Measurements from ENCODE around the gene MPPED1.

Gene MPPED1

DNA sequence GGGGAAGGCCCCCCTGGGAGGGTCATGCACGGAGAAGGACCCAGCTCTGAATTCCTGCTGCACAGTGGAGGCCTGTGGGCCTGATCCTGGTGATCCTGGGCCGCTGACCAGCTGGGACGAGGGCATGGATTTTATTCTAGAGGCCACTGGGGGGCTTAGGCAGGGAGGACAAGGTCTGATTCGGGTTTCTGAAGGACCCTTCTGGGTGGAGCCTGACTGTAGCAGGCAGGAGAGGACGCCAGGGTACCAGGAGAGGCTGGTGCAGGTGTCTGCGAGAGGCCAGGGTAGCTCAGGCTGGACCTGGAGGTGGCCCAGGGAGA is 31.3 kb downstream of the MPPED1 start:
- Histone ChIP-seq H3K27ac (ENCODE audit: low read depth, low read length) (no peak overlapping the region), H3K36me3 (ENCODE audit: low read length) (no peaks in the 10 kb centered on the region), H3F3A (ENCODE audit: insufficient read depth) (no peaks in the 10 kb centered on the region), H4K20me1 (ENCODE audit: low read depth, low read length) (no peaks in the 10 kb centered on the region), H3K9ac (ENCODE audit: low read length) (no peak overlapping the region), H3K27me3 (ENCODE audit: low read length) (no peaks in the 10 kb centered on the region), H3K9me3 (ENCODE audit: insufficient read depth, low read length) (no peaks in the 10 kb centered on the region), H3K9me2 (replicated peaks; ENCODE audit: insufficient read depth, low read length) (no peaks in the 10 kb centered on the region), H2AFZ (ENCODE audit: low read depth, low read length, severe bottlenecking) (no peak overlapping the region), H3K79me2 (ENCODE audit: insufficient read depth, low read length) (no peaks in the 10 kb centered on the region), H3K4me2 (ENCODE audit: low read depth, low read length, poor library complexity, severe bottlenecking) (no peak overlapping the region), H3K4me3 (ENCODE audit: insufficient read depth, low read length, poor library complexity, severe bottlenecking) (no peak overlapping the region)
- TF ChIP-seq EZH2phosphoT487 (conservative IDR thresholded peaks at IDR 0.05; ENCODE audit: low read length), result no peak
- TF ChIP-seq, protein P1, sequence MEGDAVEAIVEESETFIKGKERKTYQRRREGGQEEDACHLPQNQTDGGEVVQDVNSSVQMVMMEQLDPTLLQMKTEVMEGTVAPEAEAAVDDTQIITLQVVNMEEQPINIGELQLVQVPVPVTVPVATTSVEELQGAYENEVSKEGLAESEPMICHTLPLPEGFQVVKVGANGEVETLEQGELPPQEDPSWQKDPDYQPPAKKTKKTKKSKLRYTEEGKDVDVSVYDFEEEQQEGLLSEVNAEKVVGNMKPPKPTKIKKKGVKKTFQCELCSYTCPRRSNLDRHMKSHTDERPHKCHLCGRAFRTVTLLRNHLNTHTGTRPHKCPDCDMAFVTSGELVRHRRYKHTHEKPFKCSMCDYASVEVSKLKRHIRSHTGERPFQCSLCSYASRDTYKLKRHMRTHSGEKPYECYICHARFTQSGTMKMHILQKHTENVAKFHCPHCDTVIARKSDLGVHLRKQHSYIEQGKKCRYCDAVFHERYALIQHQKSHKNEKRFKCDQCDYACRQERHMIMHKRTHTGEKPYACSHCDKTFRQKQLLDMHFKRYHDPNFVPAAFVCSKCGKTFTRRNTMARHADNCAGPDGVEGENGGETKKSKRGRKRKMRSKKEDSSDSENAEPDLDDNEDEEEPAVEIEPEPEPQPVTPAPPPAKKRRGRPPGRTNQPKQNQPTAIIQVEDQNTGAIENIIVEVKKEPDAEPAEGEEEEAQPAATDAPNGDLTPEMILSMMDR (IDR thresholded peaks at IDR 0.05; ENCODE audit: insufficient read depth, low read length, poor library complexity, severe bottlenecking), result no peak

DNA sequence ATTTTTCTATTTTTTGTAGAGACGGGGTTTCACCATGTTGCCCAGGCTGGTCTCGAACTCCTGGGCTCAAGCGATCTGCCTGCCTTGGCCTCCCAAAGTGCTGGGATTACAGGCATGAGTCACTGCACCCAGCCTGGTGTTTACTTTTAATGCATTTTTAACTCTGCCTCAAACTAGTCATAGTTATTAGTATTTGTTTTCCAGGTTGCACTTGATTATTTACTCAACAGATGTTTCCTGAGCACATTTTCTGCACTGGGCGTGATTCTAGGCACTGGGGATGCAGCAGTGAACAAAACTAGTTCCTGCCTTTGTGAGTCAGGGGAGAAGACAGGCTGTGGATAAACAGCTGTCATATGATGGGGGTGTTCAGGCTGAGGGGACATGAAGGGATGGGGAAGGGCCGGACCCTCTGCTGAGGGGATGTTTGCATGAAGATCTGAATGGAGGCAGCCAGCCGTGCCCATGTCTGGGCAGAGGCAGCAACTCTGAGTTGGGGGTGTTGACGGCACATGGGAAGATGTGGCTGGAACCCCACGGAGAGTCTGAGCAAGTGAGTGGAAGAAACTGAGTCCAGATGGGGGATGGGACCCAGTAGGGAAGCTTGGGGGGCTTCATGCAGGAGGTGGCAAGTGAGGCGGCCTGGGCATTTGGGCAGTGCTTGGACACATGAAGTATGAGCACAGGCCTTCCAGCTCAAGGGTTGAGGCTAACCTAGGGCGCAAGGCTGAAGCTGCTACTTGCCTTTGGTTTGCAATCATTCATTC is 34.4 kb downstream of the MPPED1 start:
- H3K9me2 ChIP-seq (replicated peaks; ENCODE audit: insufficient read depth, low read length), result no peaks in the 10 kb centered on the region
- H3K4me2 ChIP-seq (ENCODE audit: low read depth, low read length, poor library complexity, severe bottlenecking), result no peak overlapping the region
- H3F3A ChIP-seq (ENCODE audit: insufficient read depth), result no peaks in the 10 kb centered on the region
- H4K20me1 ChIP-seq (ENCODE audit: low read depth, low read length), result no peaks in the 10 kb centered on the region
- H3K9ac ChIP-seq (ENCODE audit: low read length), result no peak overlapping the region
- H3K27me3 ChIP-seq (ENCODE audit: low read length), result no peaks in the 10 kb centered on the region
- no peak overlapping the region for H3K27ac ChIP-seq (ENCODE audit: low read depth, low read length)
- H2AFZ ChIP-seq (ENCODE audit: low read depth, low read length, severe bottlenecking), result no peak overlapping the region
- H3K36me3 ChIP-seq (ENCODE audit: low read length), result no peaks in the 10 kb centered on the region
- no peak overlapping the region for H3K4me3 ChIP-seq (ENCODE audit: insufficient read depth, low read length, poor library complexity, severe bottlenecking)
- no peaks in the 10 kb centered on the region for H3K9me3 ChIP-seq (ENCODE audit: insufficient read depth, low read length)
- no peaks in the 10 kb centered on the region for H3K79me2 ChIP-seq (ENCODE audit: insufficient read depth, low read length)
- TF ChIP-seq EZH2phosphoT487 (conservative IDR thresholded peaks at IDR 0.05; ENCODE audit: low read length), result no peak

DNA sequence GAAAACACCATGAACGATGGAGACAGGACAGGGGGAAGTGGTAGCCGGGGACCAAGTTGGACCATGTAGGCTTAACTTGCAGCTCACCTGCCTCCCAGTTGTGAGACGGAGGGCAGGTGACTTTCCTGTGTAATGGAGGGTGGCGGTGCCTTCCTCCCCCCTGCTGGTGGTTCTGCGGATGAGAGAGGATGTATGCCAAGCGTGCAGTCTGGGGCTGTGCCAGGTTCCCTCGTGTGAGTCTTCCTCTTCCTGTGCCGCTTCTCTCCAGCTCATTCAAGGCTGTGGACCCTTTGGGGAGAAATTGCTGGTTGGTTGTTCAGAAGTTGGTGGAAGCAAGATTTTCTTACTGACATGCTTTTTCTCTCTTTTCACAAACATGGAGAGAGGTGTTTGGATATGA is 35.1 kb downstream of the MPPED1 start:
- no peaks in the 10 kb centered on the region for H3K9me3 ChIP-seq (ENCODE audit: insufficient read depth, low read length)
- H3K27me3 ChIP-seq (ENCODE audit: low read length), result no peaks in the 10 kb centered on the region
- TF ChIP-seq, protein P1 (IDR thresholded peaks at IDR 0.05; ENCODE audit: insufficient read depth, low read length, poor library complexity, severe bottlenecking), result no peak
- no peak for TF ChIP-seq EZH2phosphoT487 (conservative IDR thresholded peaks at IDR 0.05; ENCODE audit: low read length)
- no peak overlapping the region for H3K9ac ChIP-seq (ENCODE audit: low read length)
- no peaks in the 10 kb centered on the region for H3K9me2 ChIP-seq (replicated peaks; ENCODE audit: insufficient read depth, low read length)
- no peak overlapping the region for H3K4me3 ChIP-seq (ENCODE audit: insufficient read depth, low read length, poor library complexity, severe bottlenecking)
- H4K20me1 ChIP-seq (ENCODE audit: low read depth, low read length), result no peaks in the 10 kb centered on the region
- no peak overlapping the region for H2AFZ ChIP-seq (ENCODE audit: low read depth, low read length, severe bottlenecking)
- H3K27ac ChIP-seq (ENCODE audit: low read depth, low read length), result no peak overlapping the region
- H3K36me3 ChIP-seq (ENCODE audit: low read length), result no peaks in the 10 kb centered on the region
- no peak overlapping the region for H3K4me2 ChIP-seq (ENCODE audit: low read depth, low read length, poor library complexity, severe bottlenecking)
- H3K79me2 ChIP-seq (ENCODE audit: insufficient read depth, low read length), result no peaks in the 10 kb centered on the region
- no peaks in the 10 kb centered on the region for H3F3A ChIP-seq (ENCODE audit: insufficient read depth)

DNA sequence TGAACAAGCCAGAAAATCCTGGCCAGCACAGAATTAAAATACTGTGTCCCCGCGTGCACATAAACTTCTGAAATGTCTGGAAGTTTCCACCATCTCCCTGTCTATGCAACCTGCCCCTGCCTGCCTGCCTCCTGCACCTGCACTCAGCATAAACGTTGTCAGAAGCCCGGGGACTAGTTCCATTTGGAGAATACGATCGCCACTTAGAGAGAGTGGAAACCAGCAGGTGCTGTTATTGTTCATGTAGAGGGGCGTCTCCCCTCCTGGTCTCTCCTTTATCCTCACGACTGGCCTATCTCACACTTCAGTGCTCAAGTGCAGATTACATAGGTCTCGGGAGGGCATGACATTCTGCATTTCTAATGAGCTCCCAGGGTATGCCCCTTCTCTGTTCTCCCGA is 35.6 kb downstream of the MPPED1 start:
- no peaks in the 10 kb centered on the region for H3K9me2 ChIP-seq (replicated peaks; ENCODE audit: insufficient read depth, low read length)
- H3K4me3 ChIP-seq (ENCODE audit: insufficient read depth, low read length, poor library complexity, severe bottlenecking), result no peak overlapping the region
- no peak overlapping the region for H3K27ac ChIP-seq (ENCODE audit: low read depth, low read length)
- H3K79me2 ChIP-seq (ENCODE audit: insufficient read depth, low read length), result no peaks in the 10 kb centered on the region
- H3F3A ChIP-seq (ENCODE audit: insufficient read depth), result no peaks in the 10 kb centered on the region
- no peak overlapping the region for H3K9ac ChIP-seq (ENCODE audit: low read length)
- H3K4me2 ChIP-seq (ENCODE audit: low read depth, low read length, poor library complexity, severe bottlenecking), result no peak overlapping the region
- H4K20me1 ChIP-seq (ENCODE audit: low read depth, low read length), result no peaks in the 10 kb centered on the region
- H3K36me3 ChIP-seq (ENCODE audit: low read length), result no peaks in the 10 kb centered on the region
- no peaks in the 10 kb centered on the region for H3K27me3 ChIP-seq (ENCODE audit: low read length)
- no peaks in the 10 kb centered on the region for H3K9me3 ChIP-seq (ENCODE audit: insufficient read depth, low read length)
- no peak for TF ChIP-seq EZH2phosphoT487 (conservative IDR thresholded peaks at IDR 0.05; ENCODE audit: low read length)
- TF ChIP-seq, protein P1 (IDR thresholded peaks at IDR 0.05; ENCODE audit: insufficient read depth, low read length, poor library complexity, severe bottlenecking), result no peak
- no peak overlapping the region for H2AFZ ChIP-seq (ENCODE audit: low read depth, low read length, severe bottlenecking)

All from SU-DHL-6 (cell line).